HG03280 (cell line): ENCODE data around the gene TOX2.
A peak's percentile ranks its signal among the peaks of the same experiment; 100 is the strongest.

Source experiments
- ATAC-seq: cut with Tn5 transposase; IDR thresholded peaks from one replicate; pipeline ENCODE4 v1.9.1; 2021; ENCODE audit warnings: mild to moderate bottlenecking, moderate library complexity; ENCODE audit not compliant: unreplicated experiment

Gene TOX2

GRCh38 chr20:43938932-43939761 is 24.5 kb downstream of the TOX2 start:
- no peak for ATAC-seq

DNA sequence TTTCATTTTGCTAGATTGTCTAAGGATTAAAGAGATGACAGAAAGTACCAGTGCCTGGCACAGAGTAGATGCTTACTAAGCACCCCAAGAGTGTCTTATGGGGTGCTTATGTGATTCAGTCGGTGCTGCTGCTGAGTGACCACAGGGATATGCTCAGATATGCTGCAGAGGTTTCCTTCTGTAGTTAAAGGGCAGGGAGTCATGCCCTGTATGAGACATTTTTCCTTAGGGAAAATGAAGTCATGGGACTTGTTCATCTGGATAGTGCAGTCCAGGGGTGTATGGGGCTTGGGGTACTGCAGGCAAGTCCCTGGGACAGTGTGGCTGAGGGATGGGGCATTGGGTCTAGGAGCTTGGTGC is 25.1 kb downstream of the TOX2 start:
- no peak for ATAC-seq

DNA sequence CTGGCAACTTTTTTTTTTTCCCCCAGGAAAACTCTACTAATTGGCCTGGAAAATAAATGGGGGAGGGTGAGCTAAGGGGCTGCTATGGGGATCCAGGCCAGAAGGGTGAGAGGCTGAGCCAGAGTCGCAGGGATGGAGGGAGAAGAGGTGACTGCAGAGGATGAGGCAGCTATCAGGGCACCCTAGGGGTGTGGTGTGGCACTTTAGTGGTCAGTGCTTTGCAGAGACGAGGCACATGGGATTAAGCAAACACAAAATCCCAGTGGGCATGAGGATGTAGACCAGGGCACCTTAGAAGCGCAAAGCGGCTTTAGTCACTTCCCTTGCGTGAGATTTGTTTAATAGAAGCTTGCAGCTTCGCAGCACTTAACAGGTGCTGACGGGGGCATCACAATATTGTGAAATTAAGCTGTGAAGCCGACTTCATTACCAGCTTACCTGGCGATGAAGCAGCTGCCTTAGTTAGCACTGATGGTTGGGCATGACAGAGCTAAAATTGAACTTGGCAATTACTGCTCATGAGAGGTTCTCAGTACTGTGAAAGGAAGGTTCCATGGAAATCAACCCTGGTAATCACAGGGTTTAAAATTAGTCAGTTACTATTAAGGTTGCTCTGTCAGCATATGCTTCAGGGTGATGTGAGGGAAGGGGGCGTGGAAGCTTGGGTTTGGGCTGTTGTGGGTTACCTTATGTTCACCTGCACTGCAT is 26.0 kb downstream of the TOX2 start:
- ATAC-seq, result no peak

GRCh38 chr20:43941476-43942200 is 27.0 kb downstream of the TOX2 start:
- no peak for ATAC-seq

- no peak for ATAC-seq
Measured at GRCh38 chr20:43942201-43942590, 27.5 kb downstream of the TOX2 start.

DNA sequence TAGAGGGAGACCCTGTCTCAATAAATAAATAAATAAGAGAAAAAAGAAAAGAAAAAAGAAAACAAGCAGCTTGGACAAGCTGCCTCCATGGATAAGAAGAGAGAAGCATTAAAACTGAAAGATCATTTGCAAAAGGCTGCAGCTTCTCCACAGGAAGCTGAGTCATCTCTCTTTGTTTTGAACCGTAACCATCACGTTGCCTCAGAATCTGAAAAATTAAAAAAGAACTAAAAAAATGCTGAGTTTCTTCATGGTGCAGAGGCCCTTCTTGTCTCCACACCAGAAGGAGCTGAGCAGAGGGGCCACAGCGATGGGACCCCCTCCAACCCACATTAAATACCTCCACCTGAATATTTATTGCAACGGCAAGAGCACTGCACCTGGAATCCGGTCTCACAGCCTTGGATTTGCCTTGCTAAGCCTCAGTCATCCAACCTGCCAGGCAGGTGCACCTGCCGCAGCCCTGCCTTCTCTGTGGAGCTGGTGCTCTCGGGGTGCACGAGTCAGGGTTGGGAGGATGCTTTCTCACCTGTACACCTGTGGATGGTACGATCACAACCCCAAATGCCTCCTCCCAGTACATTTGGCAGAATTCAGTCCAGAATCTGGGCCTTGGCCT is 28.1 kb downstream of the TOX2 start:
- ATAC-seq, result no peak

DNA sequence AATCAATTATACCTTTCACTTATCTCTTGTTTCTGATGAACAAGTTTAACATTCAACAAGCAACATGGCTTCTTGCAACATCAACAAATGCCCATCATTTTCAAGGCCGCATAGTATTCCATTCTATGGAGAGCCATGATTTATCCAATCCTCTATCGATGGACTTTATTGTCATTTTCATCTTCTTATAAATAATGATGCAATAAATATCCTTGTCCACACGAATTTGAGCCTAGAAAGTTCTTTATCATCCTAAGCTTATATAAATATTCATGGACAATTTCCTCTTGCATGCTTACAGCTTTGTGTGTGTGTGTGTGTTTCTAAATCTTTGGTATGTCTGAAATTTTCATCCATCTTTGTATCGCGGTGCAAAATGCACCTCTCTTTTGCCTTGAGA is 29.1 kb downstream of the TOX2 start:
- no peak for ATAC-seq

DNA sequence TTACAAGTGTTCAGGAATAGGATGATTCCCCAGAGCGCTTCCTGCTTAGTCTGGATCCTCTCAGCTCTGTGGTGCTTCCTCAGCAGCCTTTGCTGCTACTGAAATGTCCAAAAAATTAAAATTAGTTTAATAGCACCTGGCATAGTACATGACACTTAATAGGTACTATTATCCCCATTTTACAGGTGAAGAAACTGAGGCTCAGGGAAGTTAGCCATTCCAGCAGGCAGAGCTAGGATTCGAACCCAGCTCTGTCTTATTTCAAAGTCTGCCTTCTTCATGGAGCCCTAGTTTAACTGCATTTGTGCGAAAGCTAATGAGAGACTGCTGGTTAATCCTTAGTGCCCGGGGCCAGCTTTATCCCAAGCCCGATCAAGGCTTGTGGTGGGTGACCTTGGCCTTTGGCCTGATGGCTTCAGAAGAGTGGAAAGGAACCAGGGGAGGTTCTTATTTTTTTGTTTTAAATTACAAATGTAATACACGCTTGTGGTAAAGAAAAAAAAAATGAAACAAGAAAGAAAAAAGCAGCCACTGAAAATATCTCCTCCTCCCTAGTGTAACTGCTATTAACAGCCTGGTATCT is 30.1 kb downstream of the TOX2 start:
- no peak for ATAC-seq

DNA sequence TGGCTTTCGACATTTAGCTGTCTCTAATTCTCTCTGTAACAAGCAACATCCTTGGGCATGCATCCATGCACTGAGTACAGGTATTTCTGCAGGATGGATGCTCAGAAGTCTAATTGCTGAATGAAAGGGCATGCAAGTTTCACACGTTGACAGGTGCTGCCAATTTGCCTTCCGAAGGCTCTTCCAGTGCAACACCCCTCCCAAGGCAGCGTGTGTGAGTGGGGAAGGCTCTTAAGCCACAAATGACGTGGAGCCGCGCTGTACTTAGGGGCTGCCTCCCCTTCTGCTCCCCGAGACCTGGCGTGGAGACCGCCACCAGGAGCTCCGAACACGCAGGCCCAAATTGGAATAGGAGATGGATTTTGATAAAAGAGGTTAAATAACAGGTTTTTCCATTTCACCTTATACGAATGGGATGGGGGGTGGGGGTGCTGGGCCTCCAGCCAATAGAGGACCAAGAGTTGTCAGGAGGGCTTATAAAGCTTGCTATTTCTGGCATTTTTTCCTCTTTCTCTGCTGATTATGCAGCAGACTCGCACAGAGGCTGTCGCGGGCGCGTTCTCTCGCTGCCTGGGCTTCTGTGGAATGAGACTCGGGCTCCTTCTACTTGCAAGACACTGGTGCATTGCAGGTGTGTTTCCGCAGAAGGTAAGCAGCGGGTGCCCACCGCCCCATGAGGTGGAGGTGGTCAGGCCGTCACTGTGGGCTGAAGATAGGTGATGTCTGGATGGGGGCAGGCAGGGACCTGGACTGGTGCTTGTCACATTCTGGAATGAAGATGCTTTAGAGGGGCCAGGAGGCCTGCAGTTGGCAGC is 30.9 kb downstream of the TOX2 start:
- ATAC-seq, result no peak

DNA sequence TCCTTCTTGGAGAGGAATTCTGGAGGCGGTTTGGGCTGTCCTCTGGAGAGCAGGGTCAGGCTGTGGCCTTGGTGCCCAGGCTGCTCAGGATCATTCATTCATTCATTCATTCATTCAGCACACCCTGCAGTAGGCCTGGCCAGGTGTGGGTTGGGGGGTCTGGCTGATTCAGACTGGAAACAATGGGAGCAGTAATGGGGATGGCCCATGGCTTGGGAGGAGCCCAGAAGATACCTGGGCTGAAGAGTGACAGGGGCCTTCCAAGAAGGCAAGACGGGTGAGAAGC is 31.5 kb downstream of the TOX2 start:
- ATAC-seq, result no peak

DNA sequence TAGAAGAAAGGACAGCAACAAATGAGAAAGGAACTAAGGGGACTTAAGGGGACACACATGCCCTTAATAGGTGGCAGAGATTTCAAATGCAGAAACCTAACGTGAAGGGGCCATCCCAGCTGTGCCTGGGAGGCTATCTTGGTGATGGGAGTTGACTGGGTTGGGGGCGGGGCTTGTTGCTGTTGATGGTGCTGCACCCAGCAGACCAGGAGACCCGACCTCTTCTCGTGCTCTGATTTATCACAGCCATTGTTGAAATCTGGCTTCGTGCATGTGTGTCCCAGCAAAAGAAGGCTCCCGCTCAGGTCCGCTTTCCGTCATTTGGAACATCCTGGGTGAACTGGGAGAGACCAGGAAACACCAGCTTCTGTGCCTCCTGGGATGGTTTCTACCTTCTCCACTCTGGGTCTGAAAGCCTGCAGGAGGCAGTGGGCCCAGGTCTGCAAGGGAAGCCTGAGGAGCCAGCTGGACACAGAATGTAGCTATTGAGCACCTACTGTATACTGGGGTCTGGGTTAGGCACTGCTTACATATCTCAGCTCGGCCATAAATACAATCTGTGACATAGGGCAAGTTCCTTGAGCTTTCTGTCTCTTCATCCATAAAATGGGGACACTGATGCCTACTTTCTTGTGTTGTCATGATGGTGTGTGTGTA is 32.1 kb downstream of the TOX2 start:
- ATAC-seq, result no peak

GRCh38 chr20:43947316-43947710 is 32.7 kb downstream of the TOX2 start:
- no peak for ATAC-seq

GRCh38 chr20:43948455-43948854 is 33.8 kb downstream of the TOX2 start:
- ATAC-seq, result no peak

- no peak for ATAC-seq
Measured at GRCh38 chr20:43949248-43949647, 34.6 kb downstream of the TOX2 start.

- no peak for ATAC-seq
Measured at GRCh38 chr20:43949741-43950618, 35.3 kb downstream of the TOX2 start.

GRCh38 chr20:43953919-43954592 is 39.4 kb downstream of the TOX2 start:
- no peak for ATAC-seq

- no peak for ATAC-seq
Measured at GRCh38 chr20:43954704-43955061, 40.0 kb downstream of the TOX2 start.

DNA sequence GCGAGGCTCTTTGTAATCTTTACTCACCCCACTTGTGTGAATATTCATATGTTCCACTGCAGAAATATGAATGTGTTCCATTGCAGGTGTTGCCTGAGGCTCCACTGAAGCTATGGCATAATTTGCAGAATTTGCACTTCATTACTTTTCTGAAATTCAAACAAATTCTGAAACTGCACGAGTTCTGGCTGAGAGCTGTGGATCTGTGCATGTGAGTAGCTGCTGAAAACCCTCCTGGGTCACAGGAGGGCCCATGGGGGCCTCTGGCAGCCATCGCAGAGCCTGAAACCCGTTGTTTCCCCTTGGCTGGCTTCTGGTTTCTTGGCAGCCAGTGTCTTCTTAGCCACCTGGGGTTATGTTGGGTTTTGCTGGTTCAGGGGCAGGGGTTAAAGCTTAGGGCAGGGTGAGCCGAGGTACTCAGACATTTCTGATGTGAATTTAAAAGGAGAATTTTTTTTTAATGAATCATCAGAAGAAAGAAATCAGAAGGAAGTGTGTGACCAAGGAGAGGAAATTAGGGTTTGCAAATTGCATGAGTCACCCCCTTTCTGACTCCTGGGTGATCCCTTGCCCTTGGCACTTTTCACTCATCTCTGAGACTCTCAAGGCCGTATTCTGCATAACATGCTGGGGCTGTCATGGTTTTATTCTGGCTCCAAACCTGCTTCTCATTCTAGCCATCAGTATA is 40.6 kb downstream of the TOX2 start:
- peak; percentile 61 for ATAC-seq
